OCI-LY7 (cell line): ENCODE results near the gene COL13A1. TPM values are rescaled to one million over a fixed set of nuclear protein-coding genes. Genes with fewer than 3 reads are reported as not detected.

Source experiments
- BruUV-seq: library from RNA; stranded (reverse); fragments of 400-500 nt; replicated peaks from 2 replicates; lab custom pipeline; 2021; lab: Mats Ljungman, UMichigan
- CTCF ChIA-PET: fragments of 300-600 bp; sonication (Branson Sonifier 250); formaldehyde crosslinking; loops from one replicate; lab custom pipeline; 2022; ENCODE audit warnings: antibody characterized with exemption; ENCODE audit not compliant: unreplicated experiment; lab: Charles Lee
- POLR2A ChIA-PET: fragments of 300-600 bp; sonication (Branson Sonifier 250); formaldehyde crosslinking; loops from one replicate; lab custom pipeline; 2022; ENCODE audit warnings: antibody characterized with exemption; lab: Charles Lee
- DNase-seq: peaks from one replicate; pipeline ENCODE4 v3.0.0-alpha.2; 2015; ENCODE audit warnings: low spot score
- H2AFZ ChIP-seq: fragments of 200-600 bp; sonication (generic), shearing (Covaris generic); 2 replicates; pipeline ENCODE4 v1.6.1; 2014; ENCODE audit warnings: mild to moderate bottlenecking, antibody characterized with exemption, low read length, moderate library complexity
- H3K27ac ChIP-seq: fragments of 200-600 bp; sonication (generic); 2 replicates; pipeline ENCODE4 v1.5.1; 2014; ENCODE audit warnings: mixed run types, low read depth, mild to moderate bottlenecking, moderate library complexity, low read length, inconsistent platforms; ENCODE audit not compliant: poor library complexity, severe bottlenecking
- H3K36me3 ChIP-seq: fragments of 200-600 bp; sonication (generic); 2 replicates; pipeline ENCODE4 v1.6.1; 2014; ENCODE audit warnings: mild to moderate bottlenecking, antibody characterized with exemption, low read length, moderate library complexity, mixed read lengths; ENCODE audit not compliant: insufficient read depth
- H3K4me1 ChIP-seq: fragments of 200-600 bp; sonication (generic); 2 replicates; pipeline ENCODE4 v1.5.1; 2014; ENCODE audit warnings: mild to moderate bottlenecking, low read length; ENCODE audit not compliant: insufficient read depth, poor library complexity, severe bottlenecking
- H3K4me2 ChIP-seq: fragments of 200-600 bp; sonication (generic); 2 replicates; pipeline ENCODE4 v1.6.1; 2014; ENCODE audit warnings: mild to moderate bottlenecking, low read length
- H3K4me3 ChIP-seq: fragments of 200-600 bp; sonication (generic); 2 replicates; pipeline ENCODE4 v1.5.1; 2014; ENCODE audit warnings: mild to moderate bottlenecking, low read depth, low read length; ENCODE audit not compliant: poor library complexity, severe bottlenecking
- H3K79me2 ChIP-seq: fragments of 200-600 bp; sonication (generic); 2 replicates; pipeline ENCODE4 v1.6.1; 2016; ENCODE audit warnings: low read depth, mild to moderate bottlenecking, low read length, moderate library complexity, mixed read lengths; ENCODE audit not compliant: insufficient read depth
- H3K9me2 ChIP-seq: fragments of 200-600 bp; sonication (generic); 2 replicates; pipeline ENCODE4 v1.6.1; 2016; ENCODE audit warnings: mild to moderate bottlenecking, low read length, mixed read lengths; ENCODE audit not compliant: insufficient read depth
- H3K9me3 ChIP-seq: fragments of 200-600 bp; sonication (generic); 2 replicates; pipeline ENCODE4 v1.6.1; 2014; ENCODE audit warnings: mild to moderate bottlenecking, mixed run types, low read length, mixed read lengths
- H4K20me1 ChIP-seq: fragments of 200-600 bp; sonication (generic); 2 replicates; pipeline ENCODE4 v1.6.1; 2014; ENCODE audit warnings: mild to moderate bottlenecking, antibody characterized with exemption, low read length, moderate library complexity, mixed read lengths; ENCODE audit not compliant: insufficient read depth
- CTCF ChIP-seq: fragments of 200-600 bp; sonication (generic); conservative IDR thresholded peaks from 2 replicates; pipeline ENCODE4 v1.5.1; 2014; ENCODE audit warnings: mild to moderate bottlenecking, antibody characterized with exemption, low read length, moderate library complexity, mixed read lengths
- EZH2phosphoT487 ChIP-seq: fragments of 200-600 bp; sonication (generic); IDR thresholded peaks from 2 replicates; pipeline ENCODE4 v1.6.1; 2018; ENCODE audit warnings: low read depth, borderline replicate concordance, mild to moderate bottlenecking, mixed run types, antibody characterized with exemption, low read length, moderate library complexity, mixed read lengths
- intact Hi-C: fragments of 100-400 bp; cut with micrococcal nuclease; formaldehyde crosslinking; loops from one replicate; pipeline ENCODE4 v1.10.0; 2022; ENCODE audit not compliant: unreplicated experiment
- total RNA-seq, 2 experiments: library from RNA; depleted of rRNA in 1 of 2; stranded (reverse); fragments of >200 nt in 1 of 2; shearing (Covaris generic) in 1 of 2; gene quantifications; 2 replicates each; pipeline ENCODE4 v1.2.3, GENCODE V29; 2014 to 2022

COL13A1 gene
- total RNA-seq, 2 experiments from 2014 or later: 0.06 TPM; not detected in 1

DNA sequence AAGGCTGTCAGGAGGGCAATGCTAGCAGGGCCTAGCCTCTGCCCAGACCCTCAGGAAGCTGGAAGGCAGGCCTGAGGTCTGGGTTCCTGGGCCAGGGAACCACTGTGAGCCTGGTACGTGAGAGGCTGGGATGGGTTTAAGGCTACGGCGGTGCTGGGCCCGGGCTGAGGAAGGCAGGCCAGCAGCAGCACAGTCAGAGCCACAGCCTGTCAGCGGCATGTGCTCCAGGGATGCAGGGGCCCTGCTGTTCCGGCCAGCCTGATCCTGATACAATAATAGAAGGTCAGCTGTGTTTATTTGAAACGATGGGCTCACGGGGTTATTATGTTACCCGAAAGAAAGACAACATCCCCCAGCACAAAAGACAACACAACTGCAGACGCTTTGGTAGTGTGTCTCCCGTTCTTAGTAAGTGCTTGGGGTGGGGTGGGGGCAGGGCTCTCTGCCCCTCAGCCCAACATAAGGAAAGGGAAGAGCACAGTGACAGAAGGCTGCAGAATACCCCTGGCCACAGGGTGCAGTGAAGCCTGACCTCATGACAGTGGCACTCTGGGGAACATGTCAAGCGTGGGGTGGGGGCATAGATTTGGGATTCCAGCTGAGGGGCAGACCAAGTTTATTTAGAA is 95.0 kb downstream of the COL13A1 start:
- Histone ChIP-seq H4K20me1 (no peaks in the 10 kb centered on the region), H3K4me1 (no peaks in the 10 kb centered on the region), H3K27ac (no peak overlapping the region), H2AFZ (no peak overlapping the region), H3K4me2 (no peak overlapping the region), H3K36me3 (no peaks in the 10 kb centered on the region), H3K9me3 (no peaks in the 10 kb centered on the region), H3K79me2 (no peaks in the 10 kb centered on the region), H3K9me2 (no peaks in the 10 kb centered on the region), H3K4me3 (no peak overlapping the region)
- DNase-seq: no peak
- no TSS peak for BruUV-seq
- no peak for TF ChIP-seq CTCF
- no peak for TF ChIP-seq EZH2phosphoT487
- intact Hi-C loops: no loop called here
- CTCF ChIA-PET: no interaction called here
- POLR2A ChIA-PET: no interaction called here

DNA sequence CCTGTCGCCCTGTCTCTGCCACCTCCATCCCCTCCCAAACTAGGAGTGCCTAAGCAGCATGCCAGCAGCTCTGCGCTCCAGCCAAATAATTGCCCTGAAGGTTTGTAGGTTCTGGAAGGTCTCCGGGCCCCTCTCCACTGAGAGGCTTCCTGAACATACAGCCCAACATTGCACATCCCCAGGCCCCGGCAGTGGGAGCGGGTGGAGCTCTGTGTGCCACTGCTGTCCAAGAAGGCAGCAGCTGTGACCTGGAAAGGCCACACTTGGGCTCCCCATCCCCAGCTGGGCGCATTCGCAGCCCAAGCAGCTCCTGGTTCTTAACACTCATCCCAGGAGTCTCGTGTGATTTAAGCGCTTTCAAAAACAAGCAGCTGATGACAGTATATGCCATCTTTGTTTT is 95.7 kb downstream of the COL13A1 start:
- no TSS peak for BruUV-seq
- CTCF ChIA-PET: no interaction called here

More for the DNA sequence above, 95.7 kb downstream of the COL13A1 start:
- Histone ChIP-seq H3K4me1 (no peaks in the 10 kb centered on the region), H3K79me2 (no peaks in the 10 kb centered on the region), H3K4me2 (no peak overlapping the region), H3K27ac (no peak overlapping the region), H3K9me2 (no peaks in the 10 kb centered on the region), H2AFZ (no peak overlapping the region), H4K20me1 (no peaks in the 10 kb centered on the region), H3K36me3 (no peaks in the 10 kb centered on the region), H3K4me3 (no peak overlapping the region), H3K9me3 (no peaks in the 10 kb centered on the region)
- TF ChIP-seq EZH2phosphoT487 (no peak), CTCF (no peak)
- intact Hi-C loops: no loop called here
- DNase-seq: no peak
- POLR2A ChIA-PET: no interaction called here
